K562 (cell line): ENCODE data around the gene HLCS. TPM values are rescaled to one million over a fixed set of nuclear protein-coding genes. Genes with fewer than 3 reads are reported as not detected.
A peak's percentile ranks its signal among the peaks of the same experiment; 100 is the strongest.

Experiments
- ATAC-seq: fragments of 200-7000 bp; cut with Tn5 transposase; 3 replicates; pipeline ENCODE4 v1.9.1; 2020; ENCODE audit warnings: moderate library complexity
- BruUV-seq: library from RNA; stranded (reverse); fragments of 400-500 nt; replicated peaks from 2 replicates; lab custom pipeline; 2021; lab: Mats Ljungman, UMichigan
- CTCF ChIA-PET: fragments of 300-600 bp; formaldehyde crosslinking; extraction: SDS; loops from one replicate; lab custom pipeline; 2021; ENCODE audit warnings: low intra/inter-chr PET ratio; lab: Yijun Ruan, JAX
- POLR2A ChIA-PET: fragments of 300-600, 350-650 bp; sonication (Branson Sonifier 250); formaldehyde crosslinking; extraction: SDS; loops from one replicate; lab custom pipeline; 2021; ENCODE audit warnings: antibody characterized with exemption, inconsistent platforms; lab: Yijun Ruan, JAX
- DNase-seq, 4 experiments: peaks; one replicate each; pipeline versions ENCODE4 v3.0.0 to v3.0.0-alpha.2; 2011 to 2018; ENCODE audit warnings: low spot score in 3 of 4, mixed read lengths in 3 of 4; ENCODE audit errors: extremely low read depth in 1 of 4
- FAIRE-seq: peaks from 2 replicates; lab custom pipeline; 2011; peaks lifted over from hg19 to GRCh38; lab: Jason Lieb, UNC
- H2AFZ ChIP-seq: 2 replicates; pipeline ENCODE4 v1.6.0; 2011; ENCODE audit warnings: low read depth, low read length, control low read depth, inconsistent platforms
- H3K27ac ChIP-seq: fragments of 200-600 bp; 3 replicates; pipeline ENCODE4 v1.8.0; 2011; ENCODE audit warnings: low read depth, mild to moderate bottlenecking, control low read depth, inconsistent platforms, low read length, moderate library complexity, mixed read lengths; ENCODE audit errors: extremely low read depth
- H3K27me3 ChIP-seq, 2 experiments: fragments of 300-600 bp in 1 of 2; 2 replicates in 1 of 2; 3 replicates in 1 of 2; pipeline versions ENCODE4 v1.6.0 to v1.8.0; 2011; ENCODE audit warnings: inconsistent platforms in 2 of 2, low read length in 2 of 2, mild to moderate bottlenecking in 1 of 2, mixed read lengths in 1 of 2, moderate library complexity in 1 of 2; ENCODE audit not compliant: control insufficient read depth in 2 of 2, insufficient read depth in 2 of 2
- H3K36me3 ChIP-seq: fragments of 300-600 bp; 3 replicates; pipeline ENCODE4 v1.8.0; 2011; ENCODE audit warnings: mild to moderate bottlenecking, low read length, inconsistent platforms; ENCODE audit not compliant: control insufficient read depth, insufficient read depth
- H3K4me1 ChIP-seq, 2 experiments: fragments of 200-600 bp in 1 of 2; replicated peaks in 1 of 2; 2 replicates in 1 of 2; 3 replicates in 1 of 2; pipeline versions ENCODE4 v1.5.1 to v1.8.0; 2011; ENCODE audit warnings: inconsistent platforms in 2 of 2, low read length in 2 of 2, mild to moderate bottlenecking in 1 of 2, mixed read lengths in 1 of 2, moderate library complexity in 1 of 2; ENCODE audit not compliant: control insufficient read depth in 2 of 2, insufficient read depth in 2 of 2
- H3K4me2 ChIP-seq: 2 replicates; pipeline ENCODE4 v1.6.1; 2011; ENCODE audit warnings: low read length, control low read depth, inconsistent platforms, mixed read lengths; ENCODE audit not compliant: insufficient read depth
- H3K4me3 ChIP-seq: fragments of 200-600 bp; sonication (generic), shearing (Covaris generic); 2 replicates; pipeline ENCODE4 v1.5.1; 2016; ENCODE audit warnings: control low read depth, inconsistent platforms
- H3K79me2 ChIP-seq: fragments of 200-600 bp; 3 replicates; pipeline ENCODE4 v1.8.0; 2011; ENCODE audit warnings: low read length, inconsistent platforms; ENCODE audit not compliant: control insufficient read depth, insufficient read depth
- H3K9ac ChIP-seq, 2 experiments: 2 replicates each; pipeline versions ENCODE4 v1.6.0 to v1.6.1; 2011; ENCODE audit warnings: low read depth in 2 of 2, low read length in 2 of 2, control low read depth in 1 of 2, inconsistent platforms in 1 of 2, mild to moderate bottlenecking in 1 of 2, mixed read lengths in 1 of 2; ENCODE audit not compliant: insufficient read depth in 1 of 2
- H3K9me1 ChIP-seq: one replicate; pipeline ENCODE4 v1.6.0; 2011; ENCODE audit warnings: inconsistent platforms, mild to moderate bottlenecking, low read length, moderate library complexity; ENCODE audit not compliant: control insufficient read depth, insufficient read depth
- H3K9me3 ChIP-seq: replicated peaks from 2 replicates; pipeline ENCODE4 v1.5.1; 2011; ENCODE audit warnings: low read depth, low read length, inconsistent platforms; ENCODE audit not compliant: control insufficient read depth, insufficient read depth
- H4K20me1 ChIP-seq: replicated peaks from 2 replicates; pipeline ENCODE4 v1.6.1; 2011; ENCODE audit warnings: low read length, inconsistent platforms, mixed read lengths; ENCODE audit not compliant: control insufficient read depth, insufficient read depth
- CEBPB ChIP-seq: fragments of 450-650 bp; IDR thresholded peaks from 2 replicates; pipeline ENCODE4 v1.6.1; 2016; ENCODE audit warnings: missing genetic modification characterization, missing compliant biosample characterization
- SRSF7 ChIP-seq: fragments of 200-400 bp; formaldehyde crosslinking; optimal IDR thresholded peaks from 2 replicates; pipeline ENCODE3; 2017; ENCODE audit warnings: mild to moderate bottlenecking, low read depth, low read length
- TCF3 ChIP-seq: sonication (generic); formaldehyde crosslinking; IDR thresholded peaks from 2 replicates; pipeline ENCODE4 v1.4.0; 2020; ENCODE audit warnings: mild to moderate bottlenecking, missing genetic modification reagents
- ZBTB49 ChIP-seq: sonication (generic); formaldehyde crosslinking; IDR thresholded peaks from 2 replicates; pipeline ENCODE4 v1.8.0; 2022; ENCODE audit warnings: missing genetic modification reagents, mild to moderate bottlenecking, borderline replicate concordance
- ZNF239 ChIP-seq: fragments of 250-450 bp; sonication (Bioruptor Pico); IDR thresholded peaks from 2 replicates; pipeline ENCODE4 v1.4.0; 2020; ENCODE audit warnings: mild to moderate bottlenecking
- ZNF384 ChIP-seq: IDR thresholded peaks from 2 replicates; pipeline ENCODE4 v1.6.1; 2012; ENCODE audit warnings: low read depth, low read length, improper control_type of control experiment
- WGBS: fragments of 100-300 bp; shearing (Covaris generic); methylation state at CpG from one replicate; pipeline ENCODE4 v1.1.6; 2016; ENCODE audit warnings: low coverage, mixed read lengths; ENCODE audit not compliant: insufficient coverage; ENCODE audit errors: missing lambda C conversion rate; 5-methylcytosine and 5-hydroxymethylcytosine counted together
- in situ Hi-C: fragments of 300-500 bp; cut with MboI; formaldehyde crosslinking; loops from 4 replicates; pipeline ENCODE4 v1.15.0; 2018; ENCODE audit warnings: inconsistent platforms, mixed read lengths
- intact Hi-C: fragments of 100-400 bp; cut with micrococcal nuclease; formaldehyde crosslinking; loops from 2 replicates; pipeline ENCODE4 v1.14.2; 2022
- polyA plus RNA-seq, 8 experiments: library from polyadenylated mRNA; depleted of rRNA in 4 of 8; stranded (reverse) in 5 of 8; unstranded in 3 of 8; fragments of >200 nt; fragmentation: Nextera tagmentation in 2 of 8; fragmentation: Illumina TruSeq in 1 of 8; extraction: Ambion mirVana in 2 of 8; extraction: Trizol in 1 of 8; gene quantifications; 2 replicates each; pipeline versions ENCODE4 v1.2.1 to v1.2.3, GENCODE V29; 2011 to 2014; ENCODE audit warnings: inconsistent platforms in 1 of 8, missing spikeins in 1 of 8
- total RNA-seq, 7 experiments: library from RNA; depleted of rRNA in 6 of 7; stranded (reverse); fragments of >200 nt in 6 of 7; fragmentation: Illumina TruSeq in 2 of 7; extraction: Trizol in 2 of 7; gene quantifications; 2 replicates each; pipeline versions ENCODE4 v1.2.1 to v1.2.3, GENCODE V29; 2011 to 2021; ENCODE audit warnings: low replicate concordance in 1 of 7

HLCS gene
- total and polyA plus RNA-seq, 9 of the 15 experiments (the other 6 are each of a cell fraction or from before 2014, with no cell fraction given), result 3.0 to 21.5 (median 17.1) TPM

- TF ChIP-seq ZBTB49 (CRISPR knock-in tag) (no peak), ZNF384 (no peak), ZNF239 (CRISPR knock-in tag) (no peak), TCF3 (CRISPR knock-in tag) (no peak)
Measured at GRCh38 chr21:36881228-36881627, 85.2 kb downstream of the HLCS start (continued).

GRCh38 chr21:36879827-36880226 lies 86.6 kb downstream of the HLCS start:
- TF ChIP-seq CEBPB (tag), result 0 out of 2 replicates have a peak, but pooled peaks have one; percentile 39
- no peak for TF ChIP-seq SRSF7
- 8% methylated on average over 4 of the region's 4 CpGs for WGBS
- DNase-seq (no peak), ATAC-seq (no peak), FAIRE-seq (peak; percentile 19)
- H3K36me3 ChIP-seq, result no peaks in the 10 kb centered on the region
- no peaks in the 10 kb centered on the region for H4K20me1 ChIP-seq
- ChIA-PET CTCF (no interaction called here), POLR2A (interaction anchor here (0.6 to 1.0 kb wide), 3 partner anchors 43 to 1227 kb away, joined by 3 to 4 read pairs (median 3); no protein-coding TSS in a partner anchor)
- H3K9me1 ChIP-seq, result no peaks in the 10 kb centered on the region
- no TSS peak for BruUV-seq
- no peak overlapping the region for H3K4me3 ChIP-seq
- no peaks in the 10 kb centered on the region for H3K27me3 ChIP-seq
- no peak overlapping the region for H3K27ac ChIP-seq
- no peak overlapping the region for H2AFZ ChIP-seq
- no peak overlapping the region for H3K9ac ChIP-seq
- no peaks in the 10 kb centered on the region for H3K79me2 ChIP-seq
- H3K4me2 ChIP-seq, result no peak overlapping the region
- in situ Hi-C loops (no loop called here), intact Hi-C loops (no loop called here)
- peaks cover 0 to under 1% of the 10 kb centered on the region in 2 experiments; a peak in 1 of 5 replicates for H3K4me1 ChIP-seq
- peaks cover 8% of the 10 kb centered on the region for H3K9me3 ChIP-seq
